GM21528 (cell line): ENCODE results near the gene SLC19A2.

ENCODE experiments used
- ATAC-seq: cut with Tn5 transposase; IDR thresholded peaks from one replicate; pipeline ENCODE4 v1.9.1; 2021; ENCODE audit warnings: mild to moderate bottlenecking, moderate library complexity; ENCODE audit not compliant: unreplicated experiment, low FRiP score

SLC19A2 gene

GRCh38 chr1:169414952-169415351 is 70.8 kb downstream of the SLC19A2 start:
- no peak for ATAC-seq
